ENCODE measurements around the gene FER. TPM values are rescaled to one million over a fixed set of nuclear protein-coding genes. Genes with fewer than 3 reads are reported as not detected.

The FER gene
- total and polyA plus RNA-seq, 2 of the 13 experiments (the other 11 are each of a cell fraction or from before 2014, with no cell fraction given), result 7.9 to 29.0 TPM

GRCh38 chr5:108957333-108957732, 209.6 kb downstream of the FER start:
- no peaks in the 10 kb centered on the region for H4K20me1 ChIP-seq (ENCODE audit: insufficient read depth, low read length)
- TF ChIP-seq SMC3 (IDR thresholded peaks at IDR 0.05; ENCODE audit: low read length), result no peak
- TF ChIP-seq GATAD2A (CRISPR knock-in tag; IDR thresholded peaks at IDR 0.05), result no peak
- no peak for TF ChIP-seq TMF1 (CRISPR knock-in tag; IDR thresholded peaks at IDR 0.05; ENCODE audit: low read depth)
- TF ChIP-seq ZFP62 (CRISPR knock-in tag; IDR thresholded peaks at IDR 0.05), result no peak
- TF ChIP-seq ZNF530 (CRISPR knock-in tag; IDR thresholded peaks at IDR 0.05; ENCODE audit: low read depth), result no peak
- TF ChIP-seq TEF (CRISPR knock-in tag; IDR thresholded peaks at IDR 0.05), result no peak
- TF ChIP-seq THAP7 (CRISPR knock-in tag; IDR thresholded peaks at IDR 0.05), result no peak
- TF ChIP-seq ZNF317 (CRISPR knock-in tag; IDR thresholded peaks at IDR 0.05), result no peak
- TF ChIP-seq ZNF879 (CRISPR knock-in tag; IDR thresholded peaks at IDR 0.05), result no peak
- no peak for TF ChIP-seq MXD4 (CRISPR knock-in tag; IDR thresholded peaks at IDR 0.05)
- no peak for TF ChIP-seq ZNF383 (CRISPR knock-in tag; IDR thresholded peaks at IDR 0.05; ENCODE audit: borderline replicate concordance)
- no peak for TF ChIP-seq IKZF4 (CRISPR knock-in tag; IDR thresholded peaks at IDR 0.05; ENCODE audit: borderline replicate concordance, low read depth, not compliant biosample characterization)
- ChIA-PET POLR2A (no interaction called here), CTCF (ENCODE audit: low intra/inter-chr PET ratio, low total read pairs) (no interaction called here)
- DNase-seq (ENCODE audit: low spot score) (no peak), ATAC-seq (no peak), FAIRE-seq (no peak)
- no peak overlapping the region for H3K27ac ChIP-seq (ENCODE audit: extremely low read length, insufficient read depth, low read length)
- H3K36me3 ChIP-seq (replicated peaks in 1 of 2; ENCODE audit: control insufficient read depth in 1 of 2, insufficient read depth in 2 of 2, low read length in 2 of 2), result peaks cover 0 to 7% of the 10 kb centered on the region in 2 experiments; a peak in 1 of 5 replicates
- no peaks in the 10 kb centered on the region for H3K79me2 ChIP-seq (ENCODE audit: insufficient read depth, low read length)
- no peaks in the 10 kb centered on the region for H3K27me3 ChIP-seq (ENCODE audit: control insufficient read depth in 1 of 2, insufficient read depth in 2 of 2, low read length in 2 of 2)
- no peaks in the 10 kb centered on the region for H3K4me1 ChIP-seq (ENCODE audit: insufficient read depth, low read length)
- BruUV-seq (replicated peaks), result no TSS peak
- H3K9me3 ChIP-seq (ENCODE audit: low read length), result no peaks in the 10 kb centered on the region
- no peak overlapping the region for H2AFZ ChIP-seq (ENCODE audit: low read length)
- H3K4me3 ChIP-seq (replicated peaks in 1 of 3; ENCODE audit: insufficient read depth in 1 of 3, low read depth in 2 of 3, low read length in 3 of 3), result no peak overlapping the region
- no peak overlapping the region for H3K4me2 ChIP-seq (ENCODE audit: low read depth, low read length)
- in situ Hi-C loops (cut with HindIII; ENCODE audit: extremely low pct_ligation_motif_present, low pct_unique_long_range_greater_than_20kb), result no loop called here
- H3K9ac ChIP-seq (ENCODE audit: insufficient read depth, low read depth, low read length), result no peak overlapping the region
- intact Hi-C loops (cut with micrococcal nuclease; ENCODE audit: unreplicated experiment), result no loop called here

All from HepG2 (cell line).